ENCODE data around the gene RLF.

Gene RLF

GRCh38 chr1:40264354-40264781 is 103.2 kb downstream of the RLF start:
- Mint-ChIP-seq H3K27me3 (ENCODE audit: low read depth) (no peaks in the 10 kb centered on the region), H3K36me3 (ENCODE audit: low read depth) (peaks cover 45% of the 10 kb centered on the region), H3K4me3 (no peak overlapping the region), H3K9me3 (no peaks in the 10 kb centered on the region), H3K4me1 (ENCODE audit: low read depth) (peaks cover 22% of the 10 kb centered on the region), H3K27ac (no peak overlapping the region)

GRCh38 chr1:40265298-40265697 is 104.1 kb downstream of the RLF start:
- Mint-ChIP-seq H3K4me1 (ENCODE audit: low read depth) (peaks cover 19% of the 10 kb centered on the region), H3K27me3 (ENCODE audit: low read depth) (no peaks in the 10 kb centered on the region), H3K27ac (no peak overlapping the region), H3K9me3 (no peaks in the 10 kb centered on the region), H3K4me3 (no peak overlapping the region), H3K36me3 (ENCODE audit: low read depth) (peaks cover 50% of the 10 kb centered on the region)

- Mint-ChIP-seq H3K4me3 (no peak overlapping the region), H3K36me3 (ENCODE audit: low read depth) (peaks cover 50% of the 10 kb centered on the region), H3K4me1 (ENCODE audit: low read depth) (peaks cover 23% of the 10 kb centered on the region), H3K27ac (no peak overlapping the region), H3K9me3 (no peaks in the 10 kb centered on the region), H3K27me3 (ENCODE audit: low read depth) (no peaks in the 10 kb centered on the region)
Observed at GRCh38 chr1:40265919-40266318, 104.7 kb downstream of the RLF start.

- H3K27me3 Mint-ChIP-seq (ENCODE audit: low read depth): no peaks in the 10 kb centered on the region
- H3K36me3 Mint-ChIP-seq (ENCODE audit: low read depth): peaks cover 47% of the 10 kb centered on the region
- H3K4me1 Mint-ChIP-seq (ENCODE audit: low read depth): peaks cover 23% of the 10 kb centered on the region
- no peak overlapping the region for H3K4me3 Mint-ChIP-seq
- no peaks in the 10 kb centered on the region for H3K9me3 Mint-ChIP-seq
- H3K27ac Mint-ChIP-seq: no peak overlapping the region
Observed at GRCh38 chr1:40266786-40267535, 105.8 kb downstream of the RLF start.

- Mint-ChIP-seq H3K4me3 (no peak overlapping the region), H3K4me1 (ENCODE audit: low read depth) (peaks cover 19% of the 10 kb centered on the region), H3K27me3 (ENCODE audit: low read depth) (no peaks in the 10 kb centered on the region), H3K9me3 (no peaks in the 10 kb centered on the region), H3K36me3 (ENCODE audit: low read depth) (peaks cover 47% of the 10 kb centered on the region), H3K27ac (no peak overlapping the region)
Observed at GRCh38 chr1:40267767-40268187, 106.6 kb downstream of the RLF start.

- peaks cover 15% of the 10 kb centered on the region for H3K4me1 Mint-ChIP-seq (ENCODE audit: low read depth)
- H3K27me3 Mint-ChIP-seq (ENCODE audit: low read depth): no peaks in the 10 kb centered on the region
- no peaks in the 10 kb centered on the region for H3K9me3 Mint-ChIP-seq
- H3K36me3 Mint-ChIP-seq (ENCODE audit: low read depth): peaks cover 45% of the 10 kb centered on the region
- H3K4me3 Mint-ChIP-seq: no peak overlapping the region
- H3K27ac Mint-ChIP-seq: no peak overlapping the region
Observed at GRCh38 chr1:40268211-40268610, 107.0 kb downstream of the RLF start.

- no peaks in the 10 kb centered on the region for H3K27me3 Mint-ChIP-seq (ENCODE audit: low read depth)
- peak overlapping the region; percentile 41 for H3K27ac Mint-ChIP-seq
- H3K36me3 Mint-ChIP-seq (ENCODE audit: low read depth): peaks cover 47% of the 10 kb centered on the region
- no peak overlapping the region for H3K4me3 Mint-ChIP-seq
- H3K4me1 Mint-ChIP-seq (ENCODE audit: low read depth): peaks cover 8% of the 10 kb centered on the region
- no peaks in the 10 kb centered on the region for H3K9me3 Mint-ChIP-seq
Observed at GRCh38 chr1:40270152-40270834, 109.1 kb downstream of the RLF start.

- Mint-ChIP-seq H3K36me3 (ENCODE audit: low read depth) (peaks cover 44% of the 10 kb centered on the region), H3K9me3 (no peaks in the 10 kb centered on the region), H3K27ac (no peak overlapping the region), H3K27me3 (ENCODE audit: low read depth) (no peaks in the 10 kb centered on the region), H3K4me3 (no peak overlapping the region), H3K4me1 (ENCODE audit: low read depth) (peaks cover 8% of the 10 kb centered on the region)
Observed at GRCh38 chr1:40272653-40273213, 111.5 kb downstream of the RLF start.

- H3K27ac Mint-ChIP-seq: no peak overlapping the region
- H3K36me3 Mint-ChIP-seq (ENCODE audit: low read depth): peaks cover 36% of the 10 kb centered on the region
- H3K27me3 Mint-ChIP-seq (ENCODE audit: low read depth): no peaks in the 10 kb centered on the region
- H3K4me3 Mint-ChIP-seq: no peak overlapping the region
- peaks cover 8% of the 10 kb centered on the region for H3K4me1 Mint-ChIP-seq (ENCODE audit: low read depth)
- H3K9me3 Mint-ChIP-seq: no peaks in the 10 kb centered on the region
Observed at GRCh38 chr1:40273547-40274166, 112.5 kb downstream of the RLF start.

- H3K36me3 Mint-ChIP-seq (ENCODE audit: low read depth): peaks cover 37% of the 10 kb centered on the region
- H3K4me3 Mint-ChIP-seq: no peak overlapping the region
- peaks cover 8% of the 10 kb centered on the region for H3K4me1 Mint-ChIP-seq (ENCODE audit: low read depth)
- no peaks in the 10 kb centered on the region for H3K27me3 Mint-ChIP-seq (ENCODE audit: low read depth)
- H3K27ac Mint-ChIP-seq: no peak overlapping the region
- no peaks in the 10 kb centered on the region for H3K9me3 Mint-ChIP-seq
Observed at GRCh38 chr1:40274331-40274730, 113.1 kb downstream of the RLF start.

- Mint-ChIP-seq H3K4me1 (ENCODE audit: low read depth) (no peaks in the 10 kb centered on the region), H3K27ac (no peak overlapping the region), H3K4me3 (no peak overlapping the region), H3K27me3 (ENCODE audit: low read depth) (no peaks in the 10 kb centered on the region), H3K36me3 (ENCODE audit: low read depth) (peaks cover 29% of the 10 kb centered on the region), H3K9me3 (no peaks in the 10 kb centered on the region)
Observed at GRCh38 chr1:40276122-40276521, 114.9 kb downstream of the RLF start.

GRCh38 chr1:40281853-40282252 is 120.7 kb downstream of the RLF start:
- no peaks in the 10 kb centered on the region for H3K9me3 Mint-ChIP-seq
- peaks cover 18% of the 10 kb centered on the region for H3K36me3 Mint-ChIP-seq (ENCODE audit: low read depth)
- H3K4me3 Mint-ChIP-seq: no peak overlapping the region
- no peaks in the 10 kb centered on the region for H3K27me3 Mint-ChIP-seq (ENCODE audit: low read depth)
- H3K27ac Mint-ChIP-seq: no peak overlapping the region
- H3K4me1 Mint-ChIP-seq (ENCODE audit: low read depth): peaks cover 3% of the 10 kb centered on the region
